Neuron (in vitro differentiated cells): ENCODE measurements around the gene PPIP5K1.

Experiments
- H2AFZ ChIP-seq: one replicate; pipeline ENCODE4 v1.6.1; 2013; ENCODE audit warnings: low read depth, mild to moderate bottlenecking, inconsistent platforms, low read length, moderate library complexity
- H3K27me3 ChIP-seq: one replicate; pipeline ENCODE4 v1.6.1; 2013; ENCODE audit warnings: low read length; ENCODE audit not compliant: insufficient read depth
- H3K36me3 ChIP-seq: one replicate; pipeline ENCODE4 v1.6.1; 2013; ENCODE audit warnings: low read length; ENCODE audit not compliant: insufficient read depth
- H3K4me1 ChIP-seq: one replicate; pipeline ENCODE4 v1.6.1; 2013; ENCODE audit warnings: low read length; ENCODE audit not compliant: insufficient read depth
- H3K4me3 ChIP-seq: 2 replicates; pipeline ENCODE4 v1.5.1; 2013; ENCODE audit warnings: mild to moderate bottlenecking, low read length, moderate library complexity
- H3K9me3 ChIP-seq: one replicate; pipeline ENCODE4 v1.6.1; 2013; ENCODE audit warnings: low read length

The PPIP5K1 gene

GRCh38 chr15:43520138-43520537 is 69.9 kb downstream of the PPIP5K1 start:
- Histone ChIP-seq H3K9me3 (peaks cover 27% of the 10 kb centered on the region), H3K27me3 (no peaks in the 10 kb centered on the region), H3K4me1 (peaks cover 43% of the 10 kb centered on the region), H3K36me3 (peaks cover 48% of the 10 kb centered on the region), H3K4me3 (no peak overlapping the region), H2AFZ (no peak overlapping the region)

- H3K4me3 ChIP-seq = peak overlapping the region; percentile 55
- H3K27me3 ChIP-seq = no peaks in the 10 kb centered on the region
- H3K9me3 ChIP-seq = peaks cover 23% of the 10 kb centered on the region
- no peak overlapping the region for H2AFZ ChIP-seq
- H3K36me3 ChIP-seq = peaks cover 39% of the 10 kb centered on the region
- peaks cover 47% of the 10 kb centered on the region for H3K4me1 ChIP-seq
Observed at GRCh38 chr15:43519196-43519595, 70.8 kb downstream of the PPIP5K1 start.

GRCh38 chr15:43518197-43518761 is 71.7 kb downstream of the PPIP5K1 start:
- peaks cover 15% of the 10 kb centered on the region for H3K9me3 ChIP-seq
- H3K4me3 ChIP-seq = peak overlapping the region; percentile 55
- peaks cover 30% of the 10 kb centered on the region for H3K36me3 ChIP-seq
- H3K4me1 ChIP-seq = peaks cover 55% of the 10 kb centered on the region
- no peaks in the 10 kb centered on the region for H3K27me3 ChIP-seq
- H2AFZ ChIP-seq = peak overlapping the region; percentile 38

GRCh38 chr15:43517354-43518196 is 72.4 kb downstream of the PPIP5K1 start, which contains the start of gene MAP1A:
TSS of gene MAP1A (plus strand) at chr15:43517608. CDS start at chr15:43521474, 3,866 bp downstream.
- Histone ChIP-seq H3K4me3 (peak within 1 kb of the TSS; percentile 55), H3K36me3 (peaks cover 22% of the 10 kb centered on the region), H3K9me3 (peaks cover 9% of the 10 kb centered on the region), H2AFZ (peak within 1 kb of the TSS; percentile 38), H3K4me1 (peaks cover 55% of the 10 kb centered on the region), H3K27me3 (no peaks in the 10 kb centered on the region)

GRCh38 chr15:43516801-43517353 is 73.1 kb downstream of the PPIP5K1 start:
- peaks cover 16% of the 10 kb centered on the region for H3K36me3 ChIP-seq
- peaks cover 58% of the 10 kb centered on the region for H3K4me1 ChIP-seq
- H2AFZ ChIP-seq = peak overlapping the region; percentile 7
- H3K9me3 ChIP-seq = peaks cover 3% of the 10 kb centered on the region
- no peaks in the 10 kb centered on the region for H3K27me3 ChIP-seq
- H3K4me3 ChIP-seq = peak overlapping the region; percentile 55

GRCh38 chr15:43516185-43516584 is 73.8 kb downstream of the PPIP5K1 start:
- no peaks in the 10 kb centered on the region for H3K27me3 ChIP-seq

GRCh38 chr15:43515741-43516140 is 74.3 kb downstream of the PPIP5K1 start:
- peaks cover 66% of the 10 kb centered on the region for H3K4me1 ChIP-seq
- no peaks in the 10 kb centered on the region for H3K9me3 ChIP-seq
- peaks cover 4% of the 10 kb centered on the region for H3K36me3 ChIP-seq
- H3K4me3 ChIP-seq = peak overlapping the region; percentile 55
- no peaks in the 10 kb centered on the region for H3K27me3 ChIP-seq
- H2AFZ ChIP-seq = no peak overlapping the region

More at GRCh38 chr15:43516185-43516584, 73.8 kb downstream of the PPIP5K1 start:
- Histone ChIP-seq H3K36me3 (peaks cover 9% of the 10 kb centered on the region), H3K9me3 (no peaks in the 10 kb centered on the region), H2AFZ (no peak overlapping the region), H3K4me1 (peaks cover 65% of the 10 kb centered on the region), H3K4me3 (peak overlapping the region; percentile 55)

- Histone ChIP-seq H3K27me3 (no peaks in the 10 kb centered on the region), H3K9me3 (no peaks in the 10 kb centered on the region), H3K4me1 (peaks cover 69% of the 10 kb centered on the region), H2AFZ (no peak overlapping the region), H3K4me3 (no peak overlapping the region), H3K36me3 (no peaks in the 10 kb centered on the region)
Observed at GRCh38 chr15:43514241-43515057, 75.6 kb downstream of the PPIP5K1 start.

- peaks cover 68% of the 10 kb centered on the region for H3K4me1 ChIP-seq
- H3K36me3 ChIP-seq = no peaks in the 10 kb centered on the region
- H2AFZ ChIP-seq = no peak overlapping the region
- no peak overlapping the region for H3K4me3 ChIP-seq
- H3K9me3 ChIP-seq = no peaks in the 10 kb centered on the region
- no peaks in the 10 kb centered on the region for H3K27me3 ChIP-seq
Observed at GRCh38 chr15:43513550-43513949, 76.5 kb downstream of the PPIP5K1 start.

- H3K4me3 ChIP-seq = peak overlapping the region; percentile 53
- H3K36me3 ChIP-seq = no peaks in the 10 kb centered on the region
- H3K27me3 ChIP-seq = no peaks in the 10 kb centered on the region
- peaks cover 53% of the 10 kb centered on the region for H3K4me1 ChIP-seq
- no peaks in the 10 kb centered on the region for H3K9me3 ChIP-seq
- peak overlapping the region; percentile 0 for H2AFZ ChIP-seq
Observed at GRCh38 chr15:43511012-43511885, 78.8 kb downstream of the PPIP5K1 start.

GRCh38 chr15:43510200-43511011 is 79.6 kb downstream of the PPIP5K1 start:
- Histone ChIP-seq H3K4me3 (peak overlapping the region; percentile 67), H3K4me1 (peaks cover 53% of the 10 kb centered on the region), H3K9me3 (no peaks in the 10 kb centered on the region), H3K27me3 (no peaks in the 10 kb centered on the region), H3K36me3 (no peaks in the 10 kb centered on the region), H2AFZ (peak overlapping the region; percentile 46)
